Duodenal mucosa (tissue), 2 donors: ENCODE data around the gene CIDEB.

Experiments used
- H3K27ac ChIP-seq: one replicate; pipeline ENCODE4 v1.7.0; 2013; ENCODE audit warnings: low read depth, low read length
- H3K27me3 ChIP-seq, 2 donors: one replicate each; pipeline ENCODE4 v1.7.0; 2013; ENCODE audit warnings: low read length in 2 of 2, control low read depth in 1 of 2; ENCODE audit not compliant: insufficient read depth in 2 of 2, control insufficient read depth in 1 of 2
- H3K36me3 ChIP-seq, 2 donors: one replicate each; pipeline ENCODE4 v1.7.0; 2013; ENCODE audit warnings: low read length in 2 of 2, control low read depth in 1 of 2; ENCODE audit not compliant: insufficient read depth in 2 of 2, control insufficient read depth in 1 of 2
- H3K4me1 ChIP-seq, 2 donors: one replicate each; pipeline ENCODE4 v1.7.0; 2013; ENCODE audit warnings: low read length in 2 of 2, control low read depth in 1 of 2; ENCODE audit not compliant: insufficient read depth in 2 of 2, control insufficient read depth in 1 of 2
- H3K4me3 ChIP-seq, 2 donors: one replicate each; pipeline ENCODE4 v1.7.0; 2013; ENCODE audit warnings: low read length in 2 of 2, low read depth in 1 of 2
- H3K9ac ChIP-seq, 2 donors: one replicate each; pipeline ENCODE4 v1.7.0; 2013; ENCODE audit warnings: low read length in 2 of 2, low read depth in 1 of 2
- H3K9me3 ChIP-seq, 2 donors: one replicate each; pipeline ENCODE4 v1.7.0; 2013; ENCODE audit warnings: low read length in 2 of 2, control low read depth in 1 of 2; ENCODE audit not compliant: control insufficient read depth in 1 of 2

CIDEB gene

DNA sequence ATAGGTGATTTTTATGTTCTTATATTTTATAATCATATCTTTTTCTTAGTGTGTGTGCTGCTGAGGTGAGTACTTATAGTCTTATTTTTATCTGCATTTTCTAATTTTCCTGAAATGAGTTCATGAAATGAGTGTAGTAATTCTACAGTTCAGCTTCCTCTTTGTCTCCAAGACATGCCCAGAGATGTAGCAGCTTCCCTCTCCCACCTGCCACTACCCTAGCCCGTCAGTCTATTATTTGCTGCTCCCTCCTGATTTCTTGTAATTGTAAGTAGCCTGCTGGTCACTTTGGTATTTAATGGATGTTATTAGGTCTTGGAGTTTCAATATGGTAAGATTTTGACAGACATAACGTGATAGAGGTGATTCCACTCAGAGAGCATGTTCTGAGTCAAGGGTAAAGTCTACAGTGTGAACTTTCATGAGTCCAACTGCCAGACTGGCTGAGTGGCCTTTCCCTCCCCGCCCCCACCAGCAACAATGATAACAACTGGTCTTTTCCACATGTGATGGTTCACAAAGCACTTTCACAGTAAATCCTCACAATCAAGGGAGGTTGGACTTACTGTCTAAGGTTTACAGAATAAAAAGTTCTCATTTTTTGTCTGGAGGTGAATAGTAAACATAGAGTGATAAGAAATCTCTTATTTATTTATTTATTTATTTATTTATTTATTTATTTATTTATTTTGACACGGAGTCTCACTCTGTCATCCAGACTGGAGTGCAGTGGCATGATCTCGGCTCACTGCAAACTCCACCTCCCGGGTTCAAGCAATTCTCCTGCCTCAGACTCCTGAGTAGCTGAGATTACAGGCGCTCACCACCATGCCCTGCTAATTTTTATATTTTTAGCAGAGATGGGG lies 36.3 kb upstream of the CIDEB start:
- no peak overlapping the region for H3K27ac ChIP-seq
- H3K4me1 ChIP-seq: peaks cover 19 to 20% of the 10 kb centered on the region in 2 donors
- no peak overlapping the region for H3K4me3 ChIP-seq
- H3K9ac ChIP-seq: no peak overlapping the region
- H3K27me3 ChIP-seq: no peaks in the 10 kb centered on the region
- no peaks in the 10 kb centered on the region for H3K36me3 ChIP-seq
- H3K9me3 ChIP-seq: no peaks in the 10 kb centered on the region

DNA sequence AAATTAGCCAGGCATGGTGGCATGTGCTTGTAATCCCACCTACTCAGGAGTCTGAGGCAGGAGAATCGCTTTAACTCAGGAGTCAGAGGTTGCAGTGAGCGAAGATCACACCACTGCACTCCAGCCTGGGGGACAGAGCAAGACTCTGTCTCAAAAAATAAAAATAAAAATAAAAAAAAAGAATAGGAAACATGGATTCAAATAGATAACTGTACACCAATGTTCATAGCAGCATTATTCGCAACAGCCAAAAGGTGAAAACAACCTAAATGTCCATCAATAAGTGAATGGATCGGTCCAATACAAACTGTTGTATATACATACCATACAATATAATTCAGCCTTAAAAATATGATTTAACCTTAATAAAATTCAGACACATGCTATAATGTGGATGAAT lies 35.1 kb upstream of the CIDEB start:
- peaks cover 30% of the 10 kb centered on the region in 2 donors for H3K4me1 ChIP-seq
- no peak overlapping the region for H3K9ac ChIP-seq
- H3K27ac ChIP-seq: no peak overlapping the region
- no peaks in the 10 kb centered on the region for H3K27me3 ChIP-seq
- H3K36me3 ChIP-seq: peaks cover 2 to 4% of the 10 kb centered on the region in 2 donors
- H3K9me3 ChIP-seq: no peaks in the 10 kb centered on the region
- no peak overlapping the region for H3K4me3 ChIP-seq

DNA sequence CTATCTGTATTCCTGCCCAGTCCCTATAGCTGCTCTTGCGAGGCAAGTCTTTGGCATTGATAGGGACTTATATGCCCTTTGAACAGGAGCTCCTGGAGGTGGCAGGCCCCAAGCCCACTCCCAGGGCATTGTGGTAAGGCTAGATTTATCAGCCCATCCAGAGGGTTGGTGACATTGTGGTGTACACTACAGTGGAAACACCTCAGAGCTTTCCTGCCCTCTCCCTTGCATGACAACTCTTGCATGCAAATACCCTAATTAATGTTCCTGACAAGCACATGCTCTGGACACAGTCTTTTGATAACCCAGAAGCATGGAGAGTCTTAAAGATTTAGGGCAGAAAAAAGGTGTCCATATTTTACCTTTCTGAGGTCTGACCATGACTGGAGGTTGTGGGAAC lies 32.8 kb upstream of the CIDEB start:
- Histone ChIP-seq H3K4me3 (no peak overlapping the region), H3K27ac (no peak overlapping the region), H3K27me3 (peaks cover 0 to 5% of the 10 kb centered on the region in 2 donors), H3K4me1 (peaks cover 21 to 22% of the 10 kb centered on the region in 2 donors), H3K9me3 (no peaks in the 10 kb centered on the region), H3K36me3 (peaks cover 7 to 25% of the 10 kb centered on the region in 2 donors), H3K9ac (no peak overlapping the region)

DNA sequence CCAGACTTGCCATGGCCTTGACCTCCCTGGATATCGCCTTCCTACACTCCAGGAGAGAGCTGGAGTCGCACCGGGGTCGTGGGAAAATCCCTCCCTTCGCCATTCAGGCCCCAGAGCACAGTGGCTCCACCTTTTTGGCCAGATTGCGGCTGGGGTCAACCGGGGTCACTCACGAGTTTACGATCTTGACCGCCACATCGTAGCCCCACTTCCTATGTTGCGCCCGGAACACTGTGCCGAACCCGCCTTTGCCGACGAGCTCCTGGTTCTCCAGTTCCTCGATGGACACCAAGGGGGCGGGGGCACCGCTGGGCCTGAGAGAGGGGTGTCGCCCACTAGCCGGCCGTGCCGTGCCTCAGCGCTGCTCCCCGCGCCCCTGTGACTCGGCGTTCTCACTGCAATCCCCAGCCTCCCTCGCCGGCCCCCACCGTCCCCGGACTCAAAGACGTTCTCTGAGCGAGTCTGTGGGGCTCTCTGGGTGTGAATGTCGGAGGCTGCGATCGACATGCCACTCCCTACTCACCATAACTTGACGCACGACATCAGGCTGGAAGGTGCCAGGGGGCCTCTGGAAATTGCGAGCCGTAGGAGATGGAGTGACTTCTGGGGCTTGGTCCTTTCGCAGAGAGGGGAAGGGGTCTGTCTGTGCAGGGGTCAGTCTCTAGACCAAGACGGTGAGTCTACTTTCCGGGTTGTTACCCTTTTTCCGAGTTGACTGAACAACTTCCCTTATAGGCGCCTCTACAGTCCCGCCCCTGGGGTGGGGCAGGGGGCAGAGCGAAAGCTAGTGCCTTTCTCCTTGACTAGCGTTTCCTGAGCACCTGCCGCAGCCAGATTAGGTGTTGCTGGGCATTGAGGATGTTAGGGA lies 31.7 kb upstream of the CIDEB start, which contains the start of gene RIPK3:
TSS of gene RIPK3 (minus strand) at position 708 of the 868 bp plus-strand sequence. CDS start at position 543, 165 bp downstream.
- peak within 1 kb of the TSS; percentile 88 to 95 for H3K4me3 ChIP-seq
- H3K4me1 ChIP-seq: peaks cover 26 to 28% of the 10 kb centered on the region in 2 donors
- H3K9me3 ChIP-seq: no peaks in the 10 kb centered on the region
- H3K27me3 ChIP-seq: peaks cover 8 to 16% of the 10 kb centered on the region in 2 donors
- peak within 1 kb of the TSS; percentile 60 for H3K27ac ChIP-seq
- H3K9ac ChIP-seq: peak within 1 kb of the TSS; percentile 88 to 90
- peaks cover 7 to 25% of the 10 kb centered on the region in 2 donors for H3K36me3 ChIP-seq

DNA sequence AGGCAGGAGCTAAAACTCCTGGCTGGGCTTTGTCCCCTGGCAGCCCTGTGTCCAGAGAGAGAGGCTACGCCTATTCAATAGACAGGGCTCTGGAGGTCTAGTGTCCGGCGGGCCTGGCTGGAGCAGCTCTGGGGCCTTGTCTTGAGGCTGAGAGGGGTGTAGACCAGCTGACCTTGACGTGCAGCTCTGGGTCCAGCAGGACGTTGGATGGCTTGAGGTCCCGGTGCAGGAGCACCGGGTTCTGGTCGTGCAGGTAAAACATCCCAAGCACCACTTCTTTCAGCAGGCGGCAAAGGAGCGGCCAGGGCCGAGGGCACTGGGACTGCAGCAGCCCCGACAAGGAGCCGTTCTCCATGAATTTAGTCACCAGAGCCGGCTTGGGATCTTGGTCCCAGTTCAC lies 31.1 kb upstream of the CIDEB start:
- peaks cover 7 to 25% of the 10 kb centered on the region in 2 donors for H3K36me3 ChIP-seq
- H3K27me3 ChIP-seq: peaks cover 8 to 23% of the 10 kb centered on the region in 2 donors
- H3K9me3 ChIP-seq: no peaks in the 10 kb centered on the region
- peaks cover 30 to 33% of the 10 kb centered on the region in 2 donors for H3K4me1 ChIP-seq
- H3K9ac ChIP-seq: peak overlapping the region; percentile 88 to 90
- no peak overlapping the region for H3K27ac ChIP-seq
- H3K4me3 ChIP-seq: peak overlapping the region; percentile 88 to 95

DNA sequence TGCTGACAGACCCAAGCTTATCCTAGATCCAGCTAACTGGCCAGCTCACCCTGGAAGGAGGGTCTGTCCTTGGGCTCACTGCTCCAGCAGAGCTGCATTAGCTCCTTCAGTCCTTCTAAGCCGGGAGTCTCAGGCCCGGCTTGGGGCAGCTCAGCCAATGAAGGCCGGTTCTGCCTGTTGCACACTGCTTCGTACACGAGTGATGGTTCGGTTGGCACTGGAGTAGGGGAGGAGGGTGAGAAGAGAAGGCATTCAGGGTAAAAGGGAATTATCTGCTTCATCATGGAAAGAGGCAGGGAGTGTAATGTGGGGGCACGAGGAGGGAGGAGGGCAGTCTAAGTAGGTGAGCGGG lies 30.0 kb upstream of the CIDEB start:
- no peak overlapping the region for H3K9ac ChIP-seq
- peaks cover 7 to 25% of the 10 kb centered on the region in 2 donors for H3K36me3 ChIP-seq
- H3K27me3 ChIP-seq: peaks cover 8 to 23% of the 10 kb centered on the region in 2 donors
- H3K4me3 ChIP-seq: no peak overlapping the region
- peaks cover 37% of the 10 kb centered on the region in 2 donors for H3K4me1 ChIP-seq
- H3K9me3 ChIP-seq: no peaks in the 10 kb centered on the region
- no peak overlapping the region for H3K27ac ChIP-seq

DNA sequence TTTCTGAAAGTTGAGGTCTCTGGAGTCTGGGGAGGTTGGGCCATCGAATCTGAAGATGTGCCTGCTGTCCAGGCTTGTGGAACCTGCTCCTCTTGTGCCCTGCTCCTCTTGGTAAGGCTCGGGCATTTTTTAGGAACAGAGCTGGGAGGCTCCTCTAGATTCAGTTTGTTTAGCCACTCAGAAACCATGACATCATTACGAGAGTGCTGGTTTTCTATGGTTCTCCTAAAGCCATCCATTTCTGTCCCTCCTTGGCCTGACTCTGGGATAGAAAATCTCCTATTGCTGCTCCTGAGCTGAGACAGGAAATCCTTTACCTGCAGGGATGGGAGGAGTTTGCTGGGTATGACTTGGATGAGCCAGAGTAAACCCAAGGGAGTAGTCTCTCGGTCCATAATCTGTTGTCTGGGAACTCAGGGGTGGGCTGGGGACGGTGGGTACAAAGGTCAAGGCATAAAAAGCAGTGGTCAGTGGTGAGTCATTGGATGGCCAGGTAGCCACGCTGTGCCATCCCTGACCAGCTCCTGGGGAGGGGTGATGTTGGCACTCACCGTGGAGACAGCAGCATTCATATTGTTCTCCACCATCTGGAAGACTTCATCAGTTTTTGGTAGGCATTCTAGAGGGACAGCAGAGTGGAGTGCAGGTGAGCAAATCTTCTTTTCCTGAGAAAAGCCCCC lies 29.5 kb upstream of the CIDEB start:
- no peaks in the 10 kb centered on the region for H3K9me3 ChIP-seq
- H3K27me3 ChIP-seq: peaks cover 8 to 23% of the 10 kb centered on the region in 2 donors
- no peak overlapping the region for H3K9ac ChIP-seq
- H3K36me3 ChIP-seq: peaks cover 7 to 25% of the 10 kb centered on the region in 2 donors
- peaks cover 42% of the 10 kb centered on the region in 2 donors for H3K4me1 ChIP-seq
- H3K4me3 ChIP-seq: no peak overlapping the region
- H3K27ac ChIP-seq: no peak overlapping the region

DNA sequence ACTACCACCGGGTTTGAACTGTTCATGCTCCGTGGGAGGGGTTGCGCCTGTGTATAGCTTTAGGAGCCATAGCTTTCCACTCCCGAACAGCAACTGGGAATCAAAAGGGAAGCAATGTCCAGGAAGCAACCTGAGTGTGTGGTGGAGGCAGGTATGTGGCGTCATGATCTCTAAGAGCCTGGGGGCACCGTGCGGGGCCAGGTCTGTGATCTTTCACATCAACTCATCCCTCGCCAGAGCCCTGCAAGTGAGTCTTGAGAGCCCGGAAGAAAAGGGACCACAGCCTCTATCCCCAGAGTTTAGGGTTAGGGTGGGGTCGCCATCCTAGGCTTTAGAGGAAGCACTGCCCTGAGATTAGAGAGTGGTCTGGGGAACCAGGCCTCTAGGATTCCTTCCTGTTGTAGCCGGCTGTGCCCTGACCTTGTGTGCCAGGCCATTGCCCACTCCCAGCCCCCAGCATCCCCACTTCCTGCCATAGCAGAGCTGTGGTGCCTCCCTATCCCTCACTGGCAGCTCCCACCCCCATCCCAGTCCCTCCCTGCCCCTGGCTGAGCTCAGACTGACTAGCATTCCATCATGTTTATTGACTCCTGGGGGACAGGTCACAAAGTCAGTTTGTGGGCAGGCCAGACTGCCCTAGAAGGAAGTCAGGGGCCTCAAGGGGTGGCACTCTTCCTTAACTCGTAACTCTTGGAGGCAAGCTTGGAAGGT lies 27.8 kb upstream of the CIDEB start:
- Histone ChIP-seq H3K27ac (no peak overlapping the region), H3K36me3 (peaks cover 7 to 25% of the 10 kb centered on the region in 2 donors), H3K4me3 (no peak overlapping the region), H3K9me3 (no peaks in the 10 kb centered on the region), H3K27me3 (peaks cover 8 to 23% of the 10 kb centered on the region in 2 donors), H3K4me1 (peaks cover 51% of the 10 kb centered on the region in 2 donors), H3K9ac (no peak overlapping the region)
